GM12878 (cell line): ENCODE data around the gene ANKRD33. TPM values are rescaled to one million over a fixed set of nuclear protein-coding genes. Genes with fewer than 3 reads are reported as not detected.

Experiments
- ATAC-seq: fragments of 200-7000 bp; cut with Tn5 transposase; 3 replicates; pipeline ENCODE4 v1.9.1; 2020; ENCODE audit warnings: mild to moderate bottlenecking, moderate library complexity
- BruUV-seq: library from RNA; stranded (reverse); fragments of 400-500 nt; replicated peaks from 2 replicates; lab custom pipeline; 2021; lab: Mats Ljungman, UMichigan
- CTCF ChIA-PET: fragments of 300-600 bp; sonication (Branson Sonifier 250); formaldehyde crosslinking; extraction: SDS; loops from one replicate; lab custom pipeline; 2021; ENCODE audit warnings: inconsistent platforms; lab: Yijun Ruan, JAX
- POLR2A ChIA-PET: fragments of 350-600 bp; formaldehyde crosslinking; extraction: SDS; loops from one replicate; lab custom pipeline; 2021; ENCODE audit warnings: inconsistent platforms; lab: Charles Lee
- RAD21 ChIA-PET: fragments of 300-600 bp; sonication (Branson Sonifier 250); formaldehyde crosslinking; loops from one replicate; lab custom pipeline; 2023; ENCODE audit warnings: antibody characterized with exemption; ENCODE audit not compliant: unreplicated experiment; lab: Charles Lee
- SMC1A ChIA-PET: fragments of 300-600 bp; sonication (Branson Sonifier 250); formaldehyde crosslinking; loops from one replicate; lab custom pipeline; 2023; ENCODE audit not compliant: unreplicated experiment, uncharacterized antibody; lab: Charles Lee
- DNase-seq: peaks from one replicate; pipeline ENCODE4 v3.0.0-alpha.2; 2011; ENCODE audit warnings: low read depth, low spot score
- FAIRE-seq: peaks from 3 replicates; lab custom pipeline; 2011; peaks lifted over from hg19 to GRCh38; lab: Jason Lieb, UNC
- H2AFZ ChIP-seq: 2 replicates; pipeline ENCODE4 v1.6.0; 2011; ENCODE audit warnings: low read depth, low read length, control low read depth; ENCODE audit not compliant: control insufficient read depth
- H3K27ac ChIP-seq: 2 replicates; pipeline ENCODE4 v1.5.1; 2011; ENCODE audit warnings: control low read depth; ENCODE audit not compliant: control insufficient read depth, insufficient read depth
- H3K27me3 ChIP-seq, 2 experiments: replicated peaks in 1 of 2; 2 replicates each; pipeline versions ENCODE4 v1.6.0 to v1.6.1; 2011; ENCODE audit warnings: low read length in 1 of 2; ENCODE audit not compliant: control insufficient read depth in 2 of 2, insufficient read depth in 2 of 2
- H3K36me3 ChIP-seq, 2 experiments: 2 replicates each; pipeline ENCODE4 v1.5.1; 2011; ENCODE audit warnings: low read length in 1 of 2; ENCODE audit not compliant: control insufficient read depth in 2 of 2, insufficient read depth in 2 of 2
- H3K4me1 ChIP-seq: 2 replicates; pipeline ENCODE4 v1.6.1; 2011; ENCODE audit warnings: mild to moderate bottlenecking, low read length, moderate library complexity, mixed read lengths; ENCODE audit not compliant: control insufficient read depth, insufficient read depth
- H3K4me2 ChIP-seq: 2 replicates; pipeline ENCODE4 v1.6.0; 2011; ENCODE audit warnings: control low read depth; ENCODE audit not compliant: control insufficient read depth, insufficient read depth
- H3K4me3 ChIP-seq: fragments of 200-600 bp; sonication (generic); 2 replicates; pipeline ENCODE4 v1.5.1; 2016
- H3K79me2 ChIP-seq: 2 replicates; pipeline ENCODE4 v1.6.0; 2011; ENCODE audit warnings: low read length; ENCODE audit not compliant: control insufficient read depth, insufficient read depth
- H3K9ac ChIP-seq: 2 replicates; pipeline ENCODE4 v1.8.0; 2011; ENCODE audit warnings: low read length, control low read depth, mixed read lengths; ENCODE audit not compliant: control insufficient read depth, insufficient read depth
- H3K9me3 ChIP-seq: replicated peaks from 3 replicates; pipeline ENCODE4 v1.5.1; 2011; ENCODE audit warnings: mild to moderate bottlenecking, low read length; ENCODE audit not compliant: control insufficient read depth, insufficient read depth
- H4K20me1 ChIP-seq: 2 replicates; pipeline ENCODE4 v1.6.0; 2011; ENCODE audit not compliant: control insufficient read depth, insufficient read depth
- KLF5 ChIP-seq: fragments of 450-650 bp; IDR thresholded peaks from 2 replicates; pipeline ENCODE4 v1.6.1; 2014; ENCODE audit warnings: mild to moderate bottlenecking; ENCODE audit not compliant: partially characterized antibody
- WGBS: methylation state at CpG from one replicate; pipeline ENCODE4 v1.1.6; 2016; ENCODE audit warnings: low lambda C conversion rate; ENCODE audit not compliant: insufficient replicate concordance, insufficient coverage; ENCODE audit errors: missing lambda C conversion rate; 5-methylcytosine and 5-hydroxymethylcytosine counted together
- in situ Hi-C: fragments of 300-500 bp; cut with MboI; formaldehyde crosslinking; loops from 9 replicates; pipeline ENCODE4 v1.14.3; 2018; ENCODE audit warnings: mixed read lengths
- intact Hi-C: fragments of 100-400 bp; cut with micrococcal nuclease; formaldehyde crosslinking; loops from one replicate; pipeline ENCODE4 v1.14.2; 2022; ENCODE audit not compliant: unreplicated experiment
- polyA plus RNA-seq, 11 experiments: library from polyadenylated mRNA; depleted of rRNA in 4 of 11; unstranded in 6 of 11; stranded (reverse) in 5 of 11; fragments of >200 nt; fragmentation: Nextera tagmentation in 4 of 11; fragmentation: Illumina TruSeq in 1 of 11; extraction: Ambion mirVana in 4 of 11; extraction: Trizol in 1 of 11; gene quantifications; 1 replicate in 1 of 11; 2 replicates in 10 of 11; pipeline versions ENCODE4 v1.2.1 to v1.2.3, GENCODE V29; 2011 to 2016; ENCODE audit warnings: inconsistent platforms in 2 of 11, missing spikeins in 2 of 11, low read depth in 1 of 11
- total RNA-seq, 4 experiments: library from RNA; depleted of rRNA in 3 of 4; stranded (reverse); fragments of >200 nt in 3 of 4; fragmentation: Illumina TruSeq in 1 of 4; extraction: Trizol in 1 of 4; gene quantifications; 2 replicates each; pipeline versions ENCODE4 v1.2.1 to v1.2.3, GENCODE V29; 2013 to 2021
- TF ChIP-seq, protein P1 (sequence below): fragments of 450-650 bp; IDR thresholded peaks from 2 replicates; pipeline ENCODE4 v1.6.1; 2018; ENCODE audit warnings: mild to moderate bottlenecking, low read depth, moderate library complexity; ENCODE audit not compliant: partially characterized antibody
- TF ChIP-seq, protein P2 (sequence below): IDR thresholded peaks from 2 replicates; pipeline ENCODE4 v1.6.1; 2012; ENCODE audit warnings: low read length, inconsistent platforms

ANKRD33 gene
- total and polyA plus RNA-seq, 10 of the 15 experiments (the other 5 are each of a cell fraction or from before 2014, with no cell fraction given) = not detected

DNA sequence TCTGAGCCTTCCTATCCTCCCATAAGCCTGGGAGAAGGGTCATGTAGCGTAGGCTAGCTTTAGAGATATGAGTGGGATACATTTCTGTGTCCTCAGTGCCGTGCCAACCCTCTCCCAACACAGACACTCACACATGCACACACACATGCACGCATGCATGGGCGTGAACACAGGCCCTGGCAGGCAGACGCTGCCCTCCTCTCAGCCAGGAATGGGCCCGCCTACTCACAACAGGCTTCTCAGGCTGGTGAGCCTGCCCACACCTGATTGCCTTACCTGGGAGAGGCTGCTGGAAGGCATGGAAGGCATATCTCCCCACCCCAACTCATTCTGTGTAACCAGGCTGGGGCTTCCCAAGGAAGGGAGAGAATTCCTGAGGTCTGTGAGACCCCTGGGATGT is 50.8 kb downstream of the ANKRD33 start:
- DNase-seq (no peak), FAIRE-seq (no peak), ATAC-seq (no peak)
- Histone ChIP-seq H3K4me3 (no peak overlapping the region), H2AFZ (no peak overlapping the region), H3K4me1 (no peaks in the 10 kb centered on the region), H3K27ac (no peak overlapping the region), H3K79me2 (no peaks in the 10 kb centered on the region), H3K9me3 (no peaks in the 10 kb centered on the region; the same call in 2 of the 3 replicates), H3K9ac (no peak overlapping the region), H3K36me3 (no peaks in the 10 kb centered on the region), H4K20me1 (no peaks in the 10 kb centered on the region), H3K27me3 (peaks cover 0 to 1% of the 10 kb centered on the region in 2 experiments; a peak in 3 of 4 replicates), H3K4me2 (no peak overlapping the region)
- in situ Hi-C loops = no loop called here
- 24% methylated on average over 6 of the region's 6 CpGs for WGBS
- no peak for TF ChIP-seq KLF5
- TF ChIP-seq, protein P1, sequence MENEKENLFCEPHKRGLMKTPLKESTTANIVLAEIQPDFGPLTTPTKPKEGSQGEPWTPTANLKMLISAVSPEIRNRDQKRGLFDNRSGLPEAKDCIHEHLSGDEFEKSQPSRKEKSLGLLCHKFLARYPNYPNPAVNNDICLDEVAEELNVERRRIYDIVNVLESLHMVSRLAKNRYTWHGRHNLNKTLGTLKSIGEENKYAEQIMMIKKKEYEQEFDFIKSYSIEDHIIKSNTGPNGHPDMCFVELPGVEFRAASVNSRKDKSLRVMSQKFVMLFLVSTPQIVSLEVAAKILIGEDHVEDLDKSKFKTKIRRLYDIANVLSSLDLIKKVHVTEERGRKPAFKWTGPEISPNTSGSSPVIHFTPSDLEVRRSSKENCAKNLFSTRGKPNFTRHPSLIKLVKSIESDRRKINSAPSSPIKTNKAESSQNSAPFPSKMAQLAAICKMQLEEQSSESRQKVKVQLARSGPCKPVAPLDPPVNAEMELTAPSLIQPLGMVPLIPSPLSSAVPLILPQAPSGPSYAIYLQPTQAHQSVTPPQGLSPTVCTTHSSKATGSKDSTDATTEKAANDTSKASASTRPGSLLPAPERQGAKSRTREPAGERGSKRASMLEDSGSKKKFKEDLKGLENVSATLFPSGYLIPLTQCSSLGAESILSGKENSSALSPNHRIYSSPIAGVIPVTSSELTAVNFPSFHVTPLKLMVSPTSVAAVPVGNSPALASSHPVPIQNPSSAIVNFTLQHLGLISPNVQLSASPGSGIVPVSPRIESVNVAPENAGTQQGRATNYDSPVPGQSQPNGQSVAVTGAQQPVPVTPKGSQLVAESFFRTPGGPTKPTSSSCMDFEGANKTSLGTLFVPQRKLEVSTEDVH = no peak
- TF ChIP-seq, protein P2, sequence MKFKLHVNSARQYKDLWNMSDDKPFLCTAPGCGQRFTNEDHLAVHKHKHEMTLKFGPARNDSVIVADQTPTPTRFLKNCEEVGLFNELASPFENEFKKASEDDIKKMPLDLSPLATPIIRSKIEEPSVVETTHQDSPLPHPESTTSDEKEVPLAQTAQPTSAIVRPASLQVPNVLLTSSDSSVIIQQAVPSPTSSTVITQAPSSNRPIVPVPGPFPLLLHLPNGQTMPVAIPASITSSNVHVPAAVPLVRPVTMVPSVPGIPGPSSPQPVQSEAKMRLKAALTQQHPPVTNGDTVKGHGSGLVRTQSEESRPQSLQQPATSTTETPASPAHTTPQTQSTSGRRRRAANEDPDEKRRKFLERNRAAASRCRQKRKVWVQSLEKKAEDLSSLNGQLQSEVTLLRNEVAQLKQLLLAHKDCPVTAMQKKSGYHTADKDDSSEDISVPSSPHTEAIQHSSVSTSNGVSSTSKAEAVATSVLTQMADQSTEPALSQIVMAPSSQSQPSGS = no peak
- BruUV-seq = no TSS peak
- ChIA-PET POLR2A (no interaction called here), RAD21 (no interaction called here), SMC1A (interaction anchor here (0.6 kb wide), 1 partner anchor 82 kb away, joined by 3 read pairs; no protein-coding TSS in a partner anchor), CTCF (no interaction called here)
- intact Hi-C loops = no loop called here
